Epithelial cell of proximal tubule (primary cell): ENCODE results near the gene AP5B1. TPM values are rescaled to one million over a fixed set of nuclear protein-coding genes. Genes with fewer than 3 reads are reported as not detected.
A peak's percentile ranks its signal among the peaks of the same experiment; 100 is the strongest.

Experiments used
- DNase-seq: peaks from one replicate; pipeline ENCODE4 v3.0.0-alpha.2; 2011; ENCODE audit warnings: low read depth
- H3K4me3 ChIP-seq: 2 replicates; pipeline ENCODE4 v1.5.1; 2011; ENCODE audit warnings: low read depth, mild to moderate bottlenecking, low read length
- total RNA-seq: library from RNA; depleted of rRNA; stranded (reverse); fragments of >200 nt; gene quantifications from 2 replicates; pipeline ENCODE4 v1.2.3, GENCODE V29; 2015
- TF ChIP-seq, protein P1 (sequence below): conservative IDR thresholded peaks from 2 replicates; pipeline ENCODE4 v1.5.1; 2012; ENCODE audit warnings: low read depth, mild to moderate bottlenecking, low read length

Gene AP5B1
- total RNA-seq, 1 donor from 2014 or later, result 17.9 TPM

DNA sequence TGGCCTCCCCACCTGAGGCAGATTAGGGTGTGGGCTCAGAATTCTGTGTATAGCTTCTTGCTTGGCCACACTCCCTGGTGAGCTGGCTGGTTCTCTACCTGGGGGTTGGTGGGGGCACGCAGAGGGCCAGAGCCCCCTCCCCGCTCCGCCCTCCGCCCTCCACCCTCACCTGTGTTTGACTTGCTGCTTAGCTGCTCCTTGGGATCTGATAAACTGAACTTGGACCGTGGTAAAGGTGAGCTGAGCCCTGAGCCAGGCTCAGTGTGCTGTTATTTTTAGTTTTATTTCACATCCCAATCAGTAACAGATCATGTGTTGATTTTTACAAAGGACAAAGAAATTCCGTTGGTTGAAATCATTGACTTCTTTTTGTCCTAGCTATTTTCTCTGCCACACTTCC lies 8.0 kb upstream of the AP5B1 start:
- no peak overlapping the region for H3K4me3 ChIP-seq
- DNase-seq, result no peak
- TF ChIP-seq, protein P1, sequence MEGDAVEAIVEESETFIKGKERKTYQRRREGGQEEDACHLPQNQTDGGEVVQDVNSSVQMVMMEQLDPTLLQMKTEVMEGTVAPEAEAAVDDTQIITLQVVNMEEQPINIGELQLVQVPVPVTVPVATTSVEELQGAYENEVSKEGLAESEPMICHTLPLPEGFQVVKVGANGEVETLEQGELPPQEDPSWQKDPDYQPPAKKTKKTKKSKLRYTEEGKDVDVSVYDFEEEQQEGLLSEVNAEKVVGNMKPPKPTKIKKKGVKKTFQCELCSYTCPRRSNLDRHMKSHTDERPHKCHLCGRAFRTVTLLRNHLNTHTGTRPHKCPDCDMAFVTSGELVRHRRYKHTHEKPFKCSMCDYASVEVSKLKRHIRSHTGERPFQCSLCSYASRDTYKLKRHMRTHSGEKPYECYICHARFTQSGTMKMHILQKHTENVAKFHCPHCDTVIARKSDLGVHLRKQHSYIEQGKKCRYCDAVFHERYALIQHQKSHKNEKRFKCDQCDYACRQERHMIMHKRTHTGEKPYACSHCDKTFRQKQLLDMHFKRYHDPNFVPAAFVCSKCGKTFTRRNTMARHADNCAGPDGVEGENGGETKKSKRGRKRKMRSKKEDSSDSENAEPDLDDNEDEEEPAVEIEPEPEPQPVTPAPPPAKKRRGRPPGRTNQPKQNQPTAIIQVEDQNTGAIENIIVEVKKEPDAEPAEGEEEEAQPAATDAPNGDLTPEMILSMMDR, result no peak

DNA sequence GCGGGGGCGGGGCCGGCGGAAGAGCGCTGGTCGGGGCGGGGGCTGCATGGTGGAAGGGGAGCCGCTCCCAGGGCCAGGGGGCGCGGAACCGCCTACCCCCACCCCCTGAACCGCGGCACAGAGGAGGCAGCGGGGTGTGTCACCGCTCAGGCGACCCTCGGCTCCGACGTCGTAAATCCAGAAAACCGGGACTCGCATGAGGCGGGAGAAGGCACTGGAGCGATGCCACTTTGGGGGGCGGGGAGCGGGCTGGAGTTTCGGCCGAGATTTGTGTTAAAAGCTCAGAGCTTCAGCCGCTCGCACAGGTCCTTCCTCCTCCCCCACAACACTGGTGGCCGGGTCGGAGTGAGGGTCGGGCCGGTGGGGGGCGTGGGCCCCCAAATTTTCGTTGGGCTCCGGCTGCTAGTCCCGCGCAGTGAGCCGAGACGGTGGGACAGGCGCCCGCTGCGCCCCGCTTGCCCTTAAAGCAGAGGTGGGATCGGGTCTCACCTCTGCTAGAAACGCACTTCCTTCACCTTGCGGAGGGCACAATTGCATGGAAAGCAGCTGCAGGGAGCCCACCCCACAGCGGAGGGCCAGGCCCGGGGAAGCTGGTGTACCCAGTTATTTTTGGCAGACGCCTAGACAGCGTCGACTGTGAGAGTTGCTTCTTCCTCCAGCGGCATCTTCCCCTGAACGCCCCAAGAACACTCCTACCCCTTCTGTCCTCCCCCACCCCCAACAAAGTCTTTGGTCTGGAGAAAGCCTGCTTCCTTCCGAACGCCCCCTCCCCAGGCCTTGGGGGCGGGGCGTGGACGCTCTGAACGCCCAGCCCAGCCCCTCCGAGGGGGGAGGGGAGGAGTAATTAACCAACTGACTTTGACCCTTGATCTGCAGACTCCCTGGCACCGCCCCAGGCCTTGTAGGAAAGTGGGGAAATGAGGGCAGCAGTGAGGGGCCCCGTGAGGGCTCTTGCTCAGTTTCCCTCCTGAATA lies 7.2 kb upstream of the AP5B1 start:
- DNase-seq, result no peak
- H3K4me3 ChIP-seq, result no peak overlapping the region
- TF ChIP-seq, protein P1, result no peak

DNA sequence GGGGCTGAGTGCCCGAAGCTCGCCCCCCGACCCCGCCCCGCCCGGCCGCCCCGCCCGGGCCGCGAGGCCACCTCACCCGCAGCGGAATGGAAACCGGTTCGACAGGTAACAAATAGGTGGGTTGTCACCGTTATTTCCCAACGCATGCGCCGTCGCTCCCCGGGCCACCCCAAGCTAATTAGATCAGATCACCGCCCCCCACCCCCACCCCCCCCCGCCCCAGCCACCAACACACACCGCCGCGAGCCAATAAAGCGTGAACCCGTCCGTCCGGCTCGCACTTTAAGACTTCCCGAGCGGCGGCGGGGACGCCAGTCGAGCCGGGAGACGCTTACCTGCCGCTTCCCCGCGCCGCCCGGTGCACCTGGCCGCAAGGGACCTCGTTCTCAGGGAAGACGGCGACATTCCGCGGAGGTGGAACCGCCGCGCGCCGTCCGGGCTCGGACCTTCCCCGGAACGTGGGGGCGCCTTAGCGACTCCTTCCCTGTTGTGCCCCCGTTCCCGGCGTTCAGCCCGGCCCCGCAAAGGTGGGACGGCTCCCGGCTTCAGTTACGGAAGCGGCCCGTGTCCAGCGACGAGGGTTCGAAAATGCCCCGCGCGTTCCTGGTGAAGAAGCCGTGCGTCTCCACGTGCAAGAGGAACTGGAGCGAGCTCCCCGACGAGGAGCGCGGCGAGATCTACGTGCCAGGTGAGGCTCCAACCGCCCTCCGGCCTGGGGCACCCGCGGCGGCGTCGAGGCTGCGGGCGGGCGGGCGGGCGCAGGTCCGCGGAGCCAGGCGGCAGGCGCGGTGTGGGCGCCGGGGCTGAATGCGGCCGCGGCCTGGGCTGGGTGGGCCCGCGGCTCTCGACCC lies 6.2 kb upstream of the AP5B1 start, which contains the start of gene OVOL1:
Gene OVOL1 (plus strand): TSS at position 278 of the 851 bp plus-strand sequence. CDS start 311 bp downstream, at position 589.
- DNase-seq, result no peak
- H3K4me3 ChIP-seq, result peak within 1 kb of the TSS; percentile 16
- TF ChIP-seq, protein P1, result no peak

DNA sequence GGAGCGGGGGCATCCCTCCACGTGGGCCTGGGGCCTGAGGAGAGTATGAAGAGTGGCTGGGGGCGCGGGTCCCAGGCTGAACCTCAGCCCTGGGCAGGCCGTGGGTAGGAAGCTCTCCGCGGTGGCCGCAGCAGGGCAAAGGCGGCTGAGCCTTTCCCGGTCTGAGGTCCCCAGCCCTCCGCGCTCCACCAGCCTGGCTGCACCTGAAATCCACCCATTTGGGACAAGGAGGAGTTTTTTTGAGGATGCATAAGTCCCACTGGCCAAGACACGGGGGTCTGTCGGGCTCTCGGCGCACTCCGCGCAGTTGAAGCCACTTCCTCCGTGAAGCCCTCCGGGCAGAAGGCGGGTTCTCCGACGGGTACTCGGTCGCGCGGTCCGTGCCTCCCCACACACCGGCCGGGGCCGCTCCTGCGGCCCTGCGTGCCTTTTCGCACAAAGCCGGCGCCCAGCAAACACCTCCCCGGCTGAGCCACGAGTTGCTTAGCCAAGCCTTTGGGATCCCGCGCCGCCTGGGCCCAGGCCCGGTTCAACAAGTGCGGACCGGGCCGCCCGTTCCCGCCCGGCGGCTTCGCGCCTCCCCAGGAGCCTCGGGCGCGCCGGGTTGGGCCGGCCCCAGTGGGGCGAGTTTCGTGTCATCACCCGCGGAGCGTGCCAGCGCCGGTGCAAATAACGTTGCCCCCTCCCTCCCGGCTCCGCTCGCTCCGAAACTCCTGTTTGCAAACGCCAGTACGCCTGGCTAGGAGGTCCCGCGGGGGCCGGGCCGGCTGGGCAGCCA lies 5.4 kb upstream of the AP5B1 start:
- TF ChIP-seq, protein P1, result no peak
- DNase-seq, result no peak
- no peak overlapping the region for H3K4me3 ChIP-seq

DNA sequence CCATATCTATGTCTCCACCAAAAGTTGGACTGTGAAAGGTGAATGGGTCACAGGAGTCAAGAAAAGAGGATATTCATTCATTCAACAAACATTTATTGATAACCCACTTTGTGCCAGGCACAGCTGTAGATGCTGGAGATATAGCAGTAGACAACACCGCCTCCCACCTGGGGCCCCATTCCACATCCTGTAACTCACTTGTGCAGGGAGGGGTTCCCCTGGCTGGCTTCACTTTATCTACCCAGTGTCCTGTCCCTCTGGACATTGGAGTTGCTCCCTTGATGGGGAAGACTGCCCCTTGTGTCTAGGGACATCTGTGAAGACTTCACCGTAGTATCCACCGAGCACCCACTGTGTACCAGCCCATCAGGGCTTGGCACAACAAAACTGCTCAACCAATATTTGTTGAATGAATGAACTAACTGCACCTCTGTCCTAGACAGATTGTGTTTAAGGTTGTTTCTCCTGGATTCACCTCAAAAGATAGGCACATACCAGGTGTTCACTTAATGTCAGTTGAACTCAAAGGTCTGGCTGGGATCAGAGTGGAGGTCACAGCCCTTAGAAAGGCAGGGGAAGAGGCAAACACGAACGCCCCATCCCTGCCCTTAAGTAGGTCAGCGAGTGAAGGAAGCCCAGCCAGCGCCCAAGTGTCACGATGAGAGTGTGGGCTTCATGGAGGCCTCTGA lies 4.7 kb upstream of the AP5B1 start:
- TF ChIP-seq, protein P1, result no peak
- no peak overlapping the region for H3K4me3 ChIP-seq
- no peak for DNase-seq

DNA sequence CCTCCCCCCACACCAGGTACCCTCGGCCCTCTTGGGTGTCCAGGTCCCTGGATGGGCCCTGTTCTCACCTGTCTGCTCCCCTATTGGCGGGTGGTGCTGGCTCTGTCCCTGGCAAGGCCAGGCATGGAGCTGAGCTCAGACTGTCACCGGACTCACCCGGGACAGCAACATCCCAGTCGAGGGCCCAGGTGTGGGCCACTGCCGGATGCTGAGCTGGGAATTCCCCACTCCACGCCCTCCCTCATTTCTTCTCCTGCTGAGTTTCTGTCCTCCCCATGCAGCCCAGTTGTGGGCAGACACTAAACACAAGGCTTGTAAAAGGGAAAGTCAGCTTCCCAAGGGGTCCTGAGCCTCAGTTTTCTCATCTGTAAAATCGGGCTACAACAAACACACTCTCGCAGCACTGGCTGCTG lies 2.0 kb upstream of the AP5B1 start:
- H3K4me3 ChIP-seq, result no peak overlapping the region
- no peak for DNase-seq
- TF ChIP-seq, protein P1, result no peak
